Heart left ventricle (tissue), 13 donors: ENCODE measurements around the gene RPL7A.

ENCODE experiments used
- CTCF ChIP-seq, 12 donors: fragments of 200-600 bp; sonication (generic) in 4 of 12; IDR thresholded peaks; one replicate each; pipeline versions ENCODE4 v1.5.0 to v1.8.0; 2018 to 2022; ENCODE audit warnings: antibody characterized with exemption in 12 of 12, mild to moderate bottlenecking in 5 of 12
- POLR2A ChIP-seq, 2 donors: fragments of 450-650 bp; IDR thresholded peaks; one replicate each; pipeline ENCODE4 v1.6.1; 2017; ENCODE audit warnings: antibody characterized with exemption in 2 of 2, mild to moderate bottlenecking in 2 of 2, moderate library complexity in 2 of 2
- donor health status: ischemic (EF 13 %, LVEDD 7.1; RV severe dilation, severe dysfunction).
- donor health status: DM: no; HTN: yes; CAD: no.
- donor health status: DM: no; HTN: no; CAD: no.
- donor health status: ischemic (EF 25% LVEDD 6.9; RV normal size, moderate dysfunction).
- donor health status: ischemic (EF 25% LVEDD 5.7; RV mildly dilated, moderate dysfunction).
- donor health status: ischemic (EF 35%, LVEDD 5.7; RV mildly dilated, moderate dysfunction).
- donor health status: nonischemic (EF 11% LVEDD 7.7; RV severe dilation, severe dysfunction).
- donor health status: DM: yes; HTN: yes; CAD: no.
- donor health status: PGD.
- donor health status: ischemic (EF 29% LVEDD 5.4; RV normal size, mild dysfunction).
- donor health status: nonischemic (EF 23%, LVEDD 6.1; RV moderate dilation, normal function).

GRCh38 chr9:133353548-133353947 lies 5.5 kb downstream of the RPL7A start:
- TF ChIP-seq CTCF (IDR thresholded peaks at IDR 0.05) (no peak), POLR2A (IDR thresholded peaks at IDR 0.05) (no peak)
